ENCODE measurements around the gene DAB1.

The DAB1 gene

GRCh38 chr1:56986397-56986796 is 437.5 kb downstream of the DAB1 start:
- TF ChIP-seq TSHZ1 (tag by site-specific recombination; IDR thresholded peaks at IDR 0.05; ENCODE audit: borderline replicate concordance) (no peak), GLI4 (tag by site-specific recombination; IDR thresholded peaks at IDR 0.05) (no peak), PRDM10 (tag by site-specific recombination; IDR thresholded peaks at IDR 0.05) (no peak), ZNF121 (tag by site-specific recombination; IDR thresholded peaks at IDR 0.05) (no peak), ZNF624 (tag by site-specific recombination; IDR thresholded peaks at IDR 0.05) (no peak), ZNF404 (tag by site-specific recombination; IDR thresholded peaks at IDR 0.05) (no peak), FEZF1 (tag by site-specific recombination; IDR thresholded peaks at IDR 0.05) (no peak), SALL2 (tag by site-specific recombination; IDR thresholded peaks at IDR 0.05; ENCODE audit: borderline replicate concordance) (no peak), ZFP37 (tag by site-specific recombination; IDR thresholded peaks at IDR 0.05) (no peak)
- Histone ChIP-seq H3K4me1 (ENCODE audit: control insufficient read depth, insufficient read depth, low read length) (no peaks in the 10 kb centered on the region), H3K27ac (ENCODE audit: extremely low read depth, low read depth, low read length) (no peak overlapping the region), H3K4me3 (ENCODE audit: low read depth, low read length) (no peak overlapping the region), H3K9me3 (ENCODE audit: control insufficient read depth, insufficient read depth, low read depth, low read length) (no peaks in the 10 kb centered on the region), H3K36me3 (ENCODE audit: control insufficient read depth in 2 of 2, insufficient read depth in 1 of 2, low read length in 2 of 2) (no peaks in the 10 kb centered on the region)
- CTCF ChIA-PET: interaction anchor here (1.2 kb wide), 1 partner anchor 18 kb away, joined by 5 read pairs; no protein-coding TSS in a partner anchor
- POLR2A ChIA-PET: no interaction called here

DNA sequence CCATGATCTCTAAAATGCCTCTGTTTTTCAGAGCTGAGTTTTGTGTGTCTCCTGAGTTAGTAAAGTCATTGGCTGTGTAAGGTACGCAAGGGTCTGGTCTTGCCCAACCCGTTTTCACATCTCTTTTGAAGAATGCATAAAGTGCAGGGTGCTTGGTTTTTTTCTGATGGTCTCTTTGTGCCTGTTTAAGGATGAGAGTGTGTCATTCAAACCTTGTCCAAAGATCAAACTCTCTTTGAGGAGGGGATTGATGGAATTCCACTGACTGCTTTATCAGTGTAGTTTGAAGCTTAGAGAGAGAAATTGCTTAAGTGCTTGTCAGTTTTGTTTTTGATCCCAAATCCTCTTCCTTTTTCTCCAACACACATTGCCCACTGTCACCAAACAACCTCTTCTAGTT is 438.0 kb downstream of the DAB1 start:
- no peaks in the 10 kb centered on the region for H3K9me3 ChIP-seq (ENCODE audit: control insufficient read depth, insufficient read depth, low read depth, low read length)
- H3K36me3 ChIP-seq (ENCODE audit: control insufficient read depth in 2 of 2, insufficient read depth in 1 of 2, low read length in 2 of 2): no peaks in the 10 kb centered on the region
- no peak overlapping the region for H3K27ac ChIP-seq (ENCODE audit: extremely low read depth, low read depth, low read length)
- POLR2A ChIA-PET: no interaction called here
- no peaks in the 10 kb centered on the region for H3K4me1 ChIP-seq (ENCODE audit: control insufficient read depth, insufficient read depth, low read length)
- H3K4me3 ChIP-seq (ENCODE audit: low read depth, low read length): no peak overlapping the region
- CTCF ChIA-PET: no interaction called here
- TF ChIP-seq HOXA7 (CRISPR knock-in tag; IDR thresholded peaks at IDR 0.05; ENCODE audit: borderline replicate concordance) (no peak), ZNF114 (tag by site-specific recombination; IDR thresholded peaks at IDR 0.05) (no peak), ZNF174 (tag by site-specific recombination; IDR thresholded peaks at IDR 0.05) (no peak), ZNF501 (tag by site-specific recombination; IDR thresholded peaks at IDR 0.05) (no peak), ZFP41 (tag by site-specific recombination; IDR thresholded peaks at IDR 0.05; ENCODE audit: borderline replicate concordance) (no peak), ZNF580 (tag by site-specific recombination; IDR thresholded peaks at IDR 0.05) (no peak), KLF10 (tag by site-specific recombination; IDR thresholded peaks at IDR 0.05) (no peak), ZNF830 (tag by site-specific recombination; IDR thresholded peaks at IDR 0.05; ENCODE audit: low read depth) (no peak), ZNF560 (tag by site-specific recombination; IDR thresholded peaks at IDR 0.05; ENCODE audit: borderline replicate concordance) (no peak), ZNF362 (tag by site-specific recombination; IDR thresholded peaks at IDR 0.05) (no peak), GLIS1 (tag by site-specific recombination; IDR thresholded peaks at IDR 0.05) (no peak), MYNN (tag by site-specific recombination; IDR thresholded peaks at IDR 0.05; ENCODE audit: borderline replicate concordance) (no peak), ZNF202 (tag by site-specific recombination; IDR thresholded peaks at IDR 0.05; ENCODE audit: borderline replicate concordance) (no peak), ZNF341 (tag by site-specific recombination; IDR thresholded peaks at IDR 0.05; ENCODE audit: low read depth) (no peak)
- TF ChIP-seq, protein P1, sequence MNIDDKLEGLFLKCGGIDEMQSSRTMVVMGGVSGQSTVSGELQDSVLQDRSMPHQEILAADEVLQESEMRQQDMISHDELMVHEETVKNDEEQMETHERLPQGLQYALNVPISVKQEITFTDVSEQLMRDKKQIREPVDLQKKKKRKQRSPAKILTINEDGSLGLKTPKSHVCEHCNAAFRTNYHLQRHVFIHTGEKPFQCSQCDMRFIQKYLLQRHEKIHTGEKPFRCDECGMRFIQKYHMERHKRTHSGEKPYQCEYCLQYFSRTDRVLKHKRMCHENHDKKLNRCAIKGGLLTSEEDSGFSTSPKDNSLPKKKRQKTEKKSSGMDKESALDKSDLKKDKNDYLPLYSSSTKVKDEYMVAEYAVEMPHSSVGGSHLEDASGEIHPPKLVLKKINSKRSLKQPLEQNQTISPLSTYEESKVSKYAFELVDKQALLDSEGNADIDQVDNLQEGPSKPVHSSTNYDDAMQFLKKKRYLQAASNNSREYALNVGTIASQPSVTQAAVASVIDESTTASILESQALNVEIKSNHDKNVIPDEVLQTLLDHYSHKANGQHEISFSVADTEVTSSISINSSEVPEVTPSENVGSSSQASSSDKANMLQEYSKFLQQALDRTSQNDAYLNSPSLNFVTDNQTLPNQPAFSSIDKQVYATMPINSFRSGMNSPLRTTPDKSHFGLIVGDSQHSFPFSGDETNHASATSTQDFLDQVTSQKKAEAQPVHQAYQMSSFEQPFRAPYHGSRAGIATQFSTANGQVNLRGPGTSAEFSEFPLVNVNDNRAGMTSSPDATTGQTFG (tag by site-specific recombination; IDR thresholded peaks at IDR 0.05; ENCODE audit: borderline replicate concordance): no peak
